WI38 (cell line): Measurements from ENCODE around the gene IKZF3.

Experiments used
- H3K4me3 ChIP-seq: 2 replicates; pipeline ENCODE4 v1.5.1; 2011; ENCODE audit warnings: low read depth, mild to moderate bottlenecking, control low read depth, low read length
- TF ChIP-seq, protein P1 (sequence below): IDR thresholded peaks from 2 replicates; pipeline ENCODE4 v1.5.1; 2012; ENCODE audit warnings: low read depth, mild to moderate bottlenecking, control low read depth, low read length

IKZF3 gene

DNA sequence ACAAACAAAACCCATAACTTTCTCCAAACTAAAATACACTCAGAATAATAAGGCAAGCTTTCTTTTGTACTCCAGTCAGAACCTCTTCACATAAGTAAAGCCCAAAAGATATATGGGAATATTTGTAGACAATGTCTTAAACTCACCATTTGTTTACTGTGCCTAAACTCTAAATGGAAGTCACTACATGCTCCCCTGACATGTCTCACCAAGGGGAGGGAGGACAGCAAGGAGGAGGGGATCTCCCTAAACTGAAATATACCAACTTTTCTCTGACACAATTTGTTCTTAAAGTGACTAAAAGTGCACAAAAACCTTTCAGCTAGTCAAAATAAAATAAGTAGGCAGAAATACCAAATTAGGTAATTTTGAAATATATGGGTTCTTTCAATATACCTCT, 87.9 kb downstream of the IKZF3 start:
- H3K4me3 ChIP-seq = no peak overlapping the region
- TF ChIP-seq, protein P1, sequence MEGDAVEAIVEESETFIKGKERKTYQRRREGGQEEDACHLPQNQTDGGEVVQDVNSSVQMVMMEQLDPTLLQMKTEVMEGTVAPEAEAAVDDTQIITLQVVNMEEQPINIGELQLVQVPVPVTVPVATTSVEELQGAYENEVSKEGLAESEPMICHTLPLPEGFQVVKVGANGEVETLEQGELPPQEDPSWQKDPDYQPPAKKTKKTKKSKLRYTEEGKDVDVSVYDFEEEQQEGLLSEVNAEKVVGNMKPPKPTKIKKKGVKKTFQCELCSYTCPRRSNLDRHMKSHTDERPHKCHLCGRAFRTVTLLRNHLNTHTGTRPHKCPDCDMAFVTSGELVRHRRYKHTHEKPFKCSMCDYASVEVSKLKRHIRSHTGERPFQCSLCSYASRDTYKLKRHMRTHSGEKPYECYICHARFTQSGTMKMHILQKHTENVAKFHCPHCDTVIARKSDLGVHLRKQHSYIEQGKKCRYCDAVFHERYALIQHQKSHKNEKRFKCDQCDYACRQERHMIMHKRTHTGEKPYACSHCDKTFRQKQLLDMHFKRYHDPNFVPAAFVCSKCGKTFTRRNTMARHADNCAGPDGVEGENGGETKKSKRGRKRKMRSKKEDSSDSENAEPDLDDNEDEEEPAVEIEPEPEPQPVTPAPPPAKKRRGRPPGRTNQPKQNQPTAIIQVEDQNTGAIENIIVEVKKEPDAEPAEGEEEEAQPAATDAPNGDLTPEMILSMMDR = no peak

DNA sequence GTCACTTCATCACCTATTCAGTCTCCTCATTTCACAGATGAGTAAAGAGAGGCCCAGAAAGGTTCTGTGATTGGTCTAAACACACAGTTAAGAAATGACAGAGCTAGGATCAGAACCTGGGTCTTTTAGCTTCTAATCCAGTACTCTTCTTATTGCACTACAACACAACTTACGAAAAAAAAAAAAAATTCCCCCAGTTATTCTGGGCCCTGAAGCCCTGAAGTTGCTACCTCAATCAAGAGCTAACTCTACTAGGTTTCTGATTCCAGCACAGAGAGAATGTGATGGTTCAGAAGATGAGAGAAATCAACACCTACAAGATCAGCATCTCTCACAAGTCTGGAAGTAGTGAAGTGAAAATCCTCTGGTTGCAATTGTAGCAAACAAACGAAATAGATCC, 89.1 kb downstream of the IKZF3 start:
- H3K4me3 ChIP-seq = no peak overlapping the region
- TF ChIP-seq, protein P1 = no peak

DNA sequence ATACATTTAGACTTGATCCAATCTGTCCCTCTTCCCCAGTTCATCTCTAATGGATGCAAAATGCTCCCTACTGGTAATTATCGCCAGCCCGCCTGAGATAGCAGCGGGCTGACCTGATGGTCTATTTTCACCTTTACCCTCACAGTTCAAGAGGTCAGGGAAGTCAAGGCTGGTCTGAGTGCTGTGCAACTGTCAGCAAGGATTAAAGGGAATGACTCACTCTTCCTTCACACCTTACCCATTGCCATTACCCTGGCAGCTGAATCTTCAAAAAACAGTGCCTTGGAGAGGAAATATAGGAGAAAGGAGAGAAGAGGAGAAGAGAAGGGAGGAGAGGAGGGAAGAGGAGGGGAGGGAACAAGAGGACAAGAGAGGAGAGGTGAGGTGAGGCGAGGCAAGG, 90.1 kb downstream of the IKZF3 start:
- TF ChIP-seq, protein P1 = no peak
- H3K4me3 ChIP-seq = no peak overlapping the region

DNA sequence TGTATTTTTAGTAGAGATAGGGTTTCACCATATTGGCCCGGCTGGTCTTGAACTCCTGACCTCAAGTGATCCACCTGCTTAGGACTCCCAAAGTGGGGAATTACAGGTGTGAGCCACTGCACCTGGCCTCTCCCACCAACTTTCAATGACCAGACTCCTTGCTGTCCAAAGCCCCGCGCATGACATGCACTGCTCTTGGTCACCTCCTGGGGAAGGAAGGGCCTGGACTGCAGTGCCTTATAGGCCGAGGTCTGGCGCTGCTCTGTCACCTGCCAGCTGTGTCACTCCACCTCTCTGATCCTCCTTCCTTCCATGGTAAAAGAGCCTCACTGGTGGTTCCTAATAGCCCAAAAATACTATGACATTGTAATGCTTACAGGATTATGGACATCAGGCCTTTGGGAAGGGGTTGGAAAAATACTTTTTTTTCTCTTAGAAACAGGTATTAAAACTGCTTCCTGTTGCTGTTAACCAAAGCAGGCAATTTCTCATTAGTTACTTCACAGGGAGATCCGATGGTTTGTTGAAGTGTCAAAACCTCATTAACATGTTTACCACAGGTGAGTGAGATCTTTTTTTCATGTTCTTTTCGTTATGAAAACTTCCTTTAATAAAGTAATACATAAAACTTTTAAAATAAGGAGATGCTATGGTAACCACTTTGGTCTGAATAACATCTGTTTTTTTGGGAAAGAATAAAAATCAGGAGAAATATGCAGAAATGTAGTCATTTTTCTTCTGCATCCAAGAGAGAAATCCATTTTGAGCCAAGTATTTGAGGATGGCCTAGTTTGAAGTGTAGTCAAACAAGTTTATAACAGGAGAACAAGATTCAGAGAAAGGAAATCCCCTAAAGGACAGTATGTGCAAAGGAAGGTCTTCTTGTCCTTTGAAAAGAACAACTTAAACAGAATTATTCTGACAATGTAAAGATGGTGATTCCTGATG, 90.9 kb downstream of the IKZF3 start:
- TF ChIP-seq, protein P1 = no peak
- no peak overlapping the region for H3K4me3 ChIP-seq

DNA sequence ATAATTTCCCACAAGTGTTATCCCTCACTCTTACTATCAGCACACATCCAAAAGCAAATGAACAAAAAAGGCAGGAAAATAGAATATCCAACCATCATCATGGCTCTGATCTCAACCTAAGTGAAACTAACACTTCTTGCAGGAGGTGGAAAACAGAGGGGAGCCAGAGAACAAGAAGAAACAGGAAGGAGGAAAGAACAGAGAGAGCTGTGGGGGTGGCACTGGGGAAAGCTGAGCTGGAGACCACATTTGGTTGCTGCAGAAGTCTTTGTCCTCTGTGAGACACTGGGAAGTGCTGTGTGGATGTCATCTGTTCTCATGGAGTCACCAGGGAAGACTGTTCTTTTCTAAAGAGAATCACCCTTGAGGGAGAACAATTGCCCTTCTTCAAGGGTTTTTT, 91.7 kb downstream of the IKZF3 start:
- no peak overlapping the region for H3K4me3 ChIP-seq
- TF ChIP-seq, protein P1 = no peak

DNA sequence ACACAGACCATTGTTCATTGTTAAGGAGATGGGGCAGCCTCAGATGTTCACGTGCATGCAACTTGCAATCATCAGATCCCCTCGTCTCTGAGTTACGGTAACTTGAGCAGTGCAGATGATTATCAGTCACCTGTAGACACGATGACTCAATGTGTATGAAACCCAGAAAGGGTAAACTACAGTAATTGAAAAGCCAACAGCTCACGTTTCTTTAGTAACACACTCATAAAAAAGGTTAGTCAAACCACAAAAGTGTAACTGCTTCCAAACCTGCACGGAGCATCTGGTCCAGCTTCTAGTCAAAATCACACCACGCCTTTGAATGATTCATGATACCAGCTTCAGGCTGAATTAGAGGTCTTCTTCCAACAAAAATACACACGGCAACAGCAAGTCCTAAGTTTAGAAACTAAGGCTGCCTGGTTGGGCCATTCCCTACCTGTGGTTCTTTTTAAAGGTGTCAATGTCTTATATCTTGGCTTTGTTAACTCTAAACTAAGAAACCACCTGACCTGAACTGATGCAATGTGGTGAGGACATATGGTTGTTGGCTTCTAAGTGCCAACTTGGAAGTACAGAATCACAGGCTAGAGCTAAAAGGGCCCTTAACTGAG, 94.0 kb downstream of the IKZF3 start:
- no peak overlapping the region for H3K4me3 ChIP-seq
- TF ChIP-seq, protein P1 = no peak

DNA sequence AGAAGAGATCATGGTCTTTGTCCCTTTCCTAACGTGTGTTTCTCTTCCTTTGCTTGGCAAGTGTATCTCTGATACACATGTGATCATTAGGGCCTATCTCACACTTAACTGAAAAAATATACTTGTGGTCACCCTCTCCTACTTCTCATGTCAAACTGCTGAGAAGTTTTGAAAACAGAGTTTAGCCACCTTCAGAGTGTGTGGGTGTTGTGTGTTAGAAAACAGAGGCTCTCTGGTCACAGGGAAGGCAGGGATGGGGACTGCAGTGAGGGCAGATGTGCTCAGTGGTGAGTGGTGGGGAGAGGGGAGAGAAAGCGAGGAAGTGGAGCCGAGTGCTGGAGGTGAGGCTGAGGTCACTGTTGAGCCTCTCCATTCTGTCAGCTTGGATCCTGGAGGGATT, 97.0 kb downstream of the IKZF3 start:
- no peak overlapping the region for H3K4me3 ChIP-seq
- TF ChIP-seq, protein P1 = no peak
